NB4 (cell line): ENCODE data around the gene LIPG.

ENCODE experiments used
- DNase-seq: peaks from one replicate; pipeline ENCODE4 v3.0.0; 2010; ENCODE audit warnings: low read depth
- H3K4me3 ChIP-seq: one replicate; pipeline ENCODE4 v1.5.1; 2011; ENCODE audit warnings: mild to moderate bottlenecking, low read depth, low read length, moderate library complexity
- MYC ChIP-seq: IDR thresholded peaks from 2 replicates; pipeline ENCODE4 v1.6.1; 2011; ENCODE audit warnings: low read depth, low read length
- POLR2A ChIP-seq: IDR thresholded peaks from 2 replicates; pipeline ENCODE4 v1.6.1; 2011; ENCODE audit warnings: mild to moderate bottlenecking; ENCODE audit not compliant: insufficient read length; ENCODE audit errors: extremely low read depth
- TF ChIP-seq, protein P1 (sequence below): IDR thresholded peaks from 2 replicates; pipeline ENCODE4 v1.6.1; 2011; ENCODE audit warnings: low read depth, low read length
- TF ChIP-seq, protein P2 (sequence below): IDR thresholded peaks from one replicate; pipeline ENCODE4 v1.5.1; 2012; ENCODE audit warnings: low read depth, low read length

LIPG gene

DNA sequence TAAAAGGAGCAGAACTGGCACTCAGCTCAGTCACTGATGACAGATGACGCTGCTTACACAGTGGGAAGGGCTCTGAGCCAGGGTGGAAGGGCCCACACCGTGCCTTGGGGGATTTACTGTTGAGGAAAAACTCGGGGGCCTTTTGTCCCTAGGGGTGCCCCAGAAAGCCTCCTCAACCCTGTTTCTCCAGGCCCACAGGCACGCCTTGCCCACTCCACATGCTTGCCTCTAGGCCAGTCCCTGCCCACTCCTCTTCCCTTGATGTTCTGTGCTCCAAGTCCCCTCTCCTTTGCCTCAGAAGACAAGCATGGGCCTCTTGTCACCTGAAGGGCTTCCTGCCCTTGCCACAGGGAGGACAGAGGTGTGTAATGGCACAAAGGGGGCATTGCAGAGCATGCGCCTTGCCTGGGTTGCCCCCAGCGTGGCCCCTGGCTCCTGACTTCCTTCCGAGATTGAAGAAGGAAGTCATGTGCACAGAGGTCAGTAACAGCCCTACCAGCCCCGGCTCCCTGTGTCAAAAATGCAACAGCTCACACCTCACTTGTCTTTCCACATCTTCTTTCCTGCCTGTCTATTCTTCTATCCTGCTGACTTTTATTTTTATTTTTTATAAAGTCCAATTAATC lies 65.1 kb downstream of the LIPG start:
- TF ChIP-seq, protein P1, sequence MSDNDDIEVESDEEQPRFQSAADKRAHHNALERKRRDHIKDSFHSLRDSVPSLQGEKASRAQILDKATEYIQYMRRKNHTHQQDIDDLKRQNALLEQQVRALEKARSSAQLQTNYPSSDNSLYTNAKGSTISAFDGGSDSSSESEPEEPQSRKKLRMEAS, result no peak

GRCh38 chr18:49628119-49628518 lies 66.3 kb downstream of the LIPG start:
- no peak for DNase-seq
- TF ChIP-seq MYC (no peak), POLR2A (no peak)
- TF ChIP-seq, protein P1, result no peak
- TF ChIP-seq, protein P2, sequence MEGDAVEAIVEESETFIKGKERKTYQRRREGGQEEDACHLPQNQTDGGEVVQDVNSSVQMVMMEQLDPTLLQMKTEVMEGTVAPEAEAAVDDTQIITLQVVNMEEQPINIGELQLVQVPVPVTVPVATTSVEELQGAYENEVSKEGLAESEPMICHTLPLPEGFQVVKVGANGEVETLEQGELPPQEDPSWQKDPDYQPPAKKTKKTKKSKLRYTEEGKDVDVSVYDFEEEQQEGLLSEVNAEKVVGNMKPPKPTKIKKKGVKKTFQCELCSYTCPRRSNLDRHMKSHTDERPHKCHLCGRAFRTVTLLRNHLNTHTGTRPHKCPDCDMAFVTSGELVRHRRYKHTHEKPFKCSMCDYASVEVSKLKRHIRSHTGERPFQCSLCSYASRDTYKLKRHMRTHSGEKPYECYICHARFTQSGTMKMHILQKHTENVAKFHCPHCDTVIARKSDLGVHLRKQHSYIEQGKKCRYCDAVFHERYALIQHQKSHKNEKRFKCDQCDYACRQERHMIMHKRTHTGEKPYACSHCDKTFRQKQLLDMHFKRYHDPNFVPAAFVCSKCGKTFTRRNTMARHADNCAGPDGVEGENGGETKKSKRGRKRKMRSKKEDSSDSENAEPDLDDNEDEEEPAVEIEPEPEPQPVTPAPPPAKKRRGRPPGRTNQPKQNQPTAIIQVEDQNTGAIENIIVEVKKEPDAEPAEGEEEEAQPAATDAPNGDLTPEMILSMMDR, result no peak
- no peak overlapping the region for H3K4me3 ChIP-seq

More for the DNA sequence above, 65.1 kb downstream of the LIPG start:
- no peak overlapping the region for H3K4me3 ChIP-seq
- no peak for DNase-seq

DNA sequence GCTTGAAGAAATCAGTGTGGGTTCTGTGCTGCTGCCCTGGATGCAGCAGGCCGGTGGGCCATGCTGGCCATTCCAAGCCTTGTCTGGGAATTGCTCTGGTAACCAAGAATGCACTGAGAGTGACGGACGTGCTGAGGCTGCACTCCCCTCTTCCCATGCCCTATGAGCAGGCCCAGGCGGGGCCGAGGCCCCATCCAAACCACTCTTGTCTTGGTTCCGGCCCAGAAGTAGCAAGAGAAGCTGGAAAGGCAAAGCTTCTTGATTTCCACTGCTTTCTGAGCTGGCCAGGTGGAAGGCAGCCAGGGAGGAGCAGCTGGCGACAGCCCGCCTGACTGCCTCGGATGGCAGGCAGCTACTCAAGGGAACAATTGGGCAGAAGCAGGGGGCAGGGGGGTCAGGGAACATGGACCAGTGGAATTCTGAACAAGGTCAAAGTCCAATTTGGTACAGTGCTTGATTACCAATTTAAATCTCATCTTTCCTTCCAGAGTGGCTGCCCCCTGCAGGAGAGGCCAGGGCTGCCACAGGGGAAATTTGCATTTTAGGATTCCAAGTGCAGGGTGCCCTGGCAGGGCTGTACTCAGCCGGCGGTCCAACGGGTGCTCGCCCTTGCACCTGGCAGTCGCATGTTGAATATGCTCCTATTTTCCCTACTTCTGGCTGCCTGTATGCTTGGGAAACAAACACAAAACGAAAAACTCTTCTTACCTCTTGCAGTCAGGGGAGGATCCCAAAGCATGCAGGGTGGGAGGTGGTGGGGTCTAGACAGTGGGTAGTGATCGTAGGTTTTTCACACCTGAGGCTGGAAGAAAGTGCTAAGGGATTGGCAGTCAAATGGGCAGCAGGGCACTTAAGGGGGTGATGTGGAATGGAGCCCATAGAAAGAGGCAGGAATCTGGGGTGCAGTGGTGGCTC lies 67.3 kb downstream of the LIPG start:
- DNase-seq, result no peak
- TF ChIP-seq POLR2A (no peak), MYC (no peak)
- TF ChIP-seq, protein P2, result no peak
- TF ChIP-seq, protein P1, result no peak
- no peak overlapping the region for H3K4me3 ChIP-seq

DNA sequence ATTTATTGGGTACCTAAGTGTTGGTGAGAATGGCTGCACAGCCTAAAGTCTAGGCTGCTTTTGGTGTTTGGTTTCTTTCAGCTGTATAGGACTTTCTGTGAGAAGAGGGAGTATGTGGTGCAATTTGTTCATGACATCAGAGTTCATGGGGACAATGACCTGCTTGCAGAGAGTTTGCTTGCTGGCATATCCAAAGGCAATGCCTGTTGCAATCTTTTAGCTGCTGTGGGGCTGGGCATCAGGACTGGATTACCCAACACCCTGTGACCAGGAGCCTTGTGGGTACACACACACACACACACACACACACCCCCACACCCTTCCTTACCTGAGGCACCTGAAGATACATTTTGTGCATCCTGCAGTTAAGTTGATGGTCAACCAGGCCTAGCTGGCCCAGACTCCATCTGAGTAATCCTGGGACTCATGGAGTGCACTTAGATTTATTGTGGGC lies 68.4 kb downstream of the LIPG start:
- DNase-seq, result peak; percentile 14
- H3K4me3 ChIP-seq, result no peak overlapping the region
- TF ChIP-seq, protein P2, result no peak
- TF ChIP-seq, protein P1, result no peak
- no peak for TF ChIP-seq MYC
- no peak for TF ChIP-seq POLR2A

- H3K4me3 ChIP-seq, result no peak overlapping the region
- no peak for DNase-seq
- TF ChIP-seq MYC (no peak), POLR2A (no peak)
- TF ChIP-seq, protein P2, result no peak
- TF ChIP-seq, protein P1, result no peak
Measured at GRCh38 chr18:49631146-49631866, 69.4 kb downstream of the LIPG start.
